Liver (tissue), 3 donors: ENCODE results near the gene PTPRN2.

ENCODE experiments used
- RXRA ChIP-seq, 2 donors: IDR thresholded peaks; 2 replicates each; pipeline ENCODE4 v1.6.1; 2017 to 2018; ENCODE audit warnings: antibody characterized with exemption in 2 of 2, mild to moderate bottlenecking in 1 of 2
- SP1 ChIP-seq: IDR thresholded peaks from 2 replicates; pipeline ENCODE4 v1.6.1; 2018; ENCODE audit warnings: antibody characterized with exemption, mild to moderate bottlenecking
- TAF1 ChIP-seq: conservative IDR thresholded peaks from 2 replicates; pipeline ENCODE4 v1.6.1; 2016; ENCODE audit warnings: antibody characterized with exemption, mild to moderate bottlenecking
- TF ChIP-seq, protein P1 (sequence below): fragments of 150-350 bp; IDR thresholded peaks from 2 replicates; pipeline ENCODE4 v1.5.1; 2017; ENCODE audit warnings: improper control_type of control experiment, low read depth, low read length; ENCODE audit not compliant: missing input control
- TF ChIP-seq, protein P2 (sequence below): IDR thresholded peaks from 2 replicates; pipeline ENCODE4 v1.6.1; 2016; ENCODE audit warnings: antibody characterized with exemption
- TF ChIP-seq, protein P3 (sequence below): IDR thresholded peaks from 2 replicates; pipeline ENCODE4 v1.6.1; 2016; ENCODE audit warnings: antibody characterized with exemption
- donor health status: healthy.
- donor health status: healthy.

DNA sequence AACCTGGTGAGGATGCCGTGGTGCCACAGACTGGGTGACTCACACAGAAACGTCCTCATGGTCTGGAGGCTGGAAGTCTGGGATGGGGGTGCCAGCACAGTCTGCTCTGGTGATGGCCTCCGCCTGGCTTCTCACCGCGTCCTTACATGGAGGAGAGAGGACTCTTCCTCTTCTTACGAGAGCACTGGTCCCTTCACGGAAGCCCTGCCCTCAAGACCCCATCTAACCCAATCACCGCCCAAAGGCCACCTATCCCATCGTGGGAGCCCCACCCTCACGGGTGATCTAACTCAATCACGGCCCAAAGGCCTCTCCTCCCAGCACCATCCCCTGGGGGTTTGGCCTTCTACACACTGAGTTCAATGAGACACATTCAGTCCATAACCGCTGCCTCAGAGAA lies 137.7 kb downstream of the PTPRN2 start:
- TF ChIP-seq, protein P1, sequence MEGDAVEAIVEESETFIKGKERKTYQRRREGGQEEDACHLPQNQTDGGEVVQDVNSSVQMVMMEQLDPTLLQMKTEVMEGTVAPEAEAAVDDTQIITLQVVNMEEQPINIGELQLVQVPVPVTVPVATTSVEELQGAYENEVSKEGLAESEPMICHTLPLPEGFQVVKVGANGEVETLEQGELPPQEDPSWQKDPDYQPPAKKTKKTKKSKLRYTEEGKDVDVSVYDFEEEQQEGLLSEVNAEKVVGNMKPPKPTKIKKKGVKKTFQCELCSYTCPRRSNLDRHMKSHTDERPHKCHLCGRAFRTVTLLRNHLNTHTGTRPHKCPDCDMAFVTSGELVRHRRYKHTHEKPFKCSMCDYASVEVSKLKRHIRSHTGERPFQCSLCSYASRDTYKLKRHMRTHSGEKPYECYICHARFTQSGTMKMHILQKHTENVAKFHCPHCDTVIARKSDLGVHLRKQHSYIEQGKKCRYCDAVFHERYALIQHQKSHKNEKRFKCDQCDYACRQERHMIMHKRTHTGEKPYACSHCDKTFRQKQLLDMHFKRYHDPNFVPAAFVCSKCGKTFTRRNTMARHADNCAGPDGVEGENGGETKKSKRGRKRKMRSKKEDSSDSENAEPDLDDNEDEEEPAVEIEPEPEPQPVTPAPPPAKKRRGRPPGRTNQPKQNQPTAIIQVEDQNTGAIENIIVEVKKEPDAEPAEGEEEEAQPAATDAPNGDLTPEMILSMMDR, result no peak
- TF ChIP-seq, protein P2, sequence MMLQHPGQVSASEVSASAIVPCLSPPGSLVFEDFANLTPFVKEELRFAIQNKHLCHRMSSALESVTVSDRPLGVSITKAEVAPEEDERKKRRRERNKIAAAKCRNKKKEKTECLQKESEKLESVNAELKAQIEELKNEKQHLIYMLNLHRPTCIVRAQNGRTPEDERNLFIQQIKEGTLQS, result no peak
- TF ChIP-seq, protein P3, sequence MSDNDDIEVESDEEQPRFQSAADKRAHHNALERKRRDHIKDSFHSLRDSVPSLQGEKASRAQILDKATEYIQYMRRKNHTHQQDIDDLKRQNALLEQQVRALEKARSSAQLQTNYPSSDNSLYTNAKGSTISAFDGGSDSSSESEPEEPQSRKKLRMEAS, result no peak
- TF ChIP-seq TAF1 (no peak), RXRA (IDR thresholded peaks at IDR 0.05) (no peak), SP1 (no peak)
